Muscle layer of duodenum (tissue), 2 donors: ENCODE measurements around the gene PGBD5.

ENCODE experiments used
- H3K27ac ChIP-seq: one replicate; pipeline ENCODE4 v1.7.0; 2013; ENCODE audit warnings: mild to moderate bottlenecking, low read length
- H3K27me3 ChIP-seq: one replicate; pipeline ENCODE4 v1.7.0; 2013; ENCODE audit warnings: low read depth, mild to moderate bottlenecking, control low read depth, low read length
- H3K36me3 ChIP-seq, 2 donors: one replicate each; pipeline ENCODE4 v1.7.0; 2013; ENCODE audit warnings: low read length in 2 of 2, control low read depth in 1 of 2, mild to moderate bottlenecking in 1 of 2; ENCODE audit not compliant: insufficient read depth in 2 of 2, control insufficient read depth in 1 of 2
- H3K4me1 ChIP-seq, 2 donors: one replicate each; pipeline ENCODE4 v1.7.0; 2013; ENCODE audit warnings: low read length in 2 of 2, mild to moderate bottlenecking in 2 of 2, control low read depth in 1 of 2, moderate library complexity in 1 of 2; ENCODE audit not compliant: insufficient read depth in 2 of 2, control insufficient read depth in 1 of 2
- H3K4me3 ChIP-seq, 2 donors: one replicate each; pipeline ENCODE4 v1.7.0; 2013; ENCODE audit warnings: low read length in 2 of 2, low read depth in 1 of 2, mild to moderate bottlenecking in 1 of 2
- H3K9me3 ChIP-seq, 2 donors: one replicate each; pipeline ENCODE4 v1.7.0; 2013; ENCODE audit warnings: low read length in 2 of 2, control low read depth in 1 of 2, mild to moderate bottlenecking in 1 of 2; ENCODE audit not compliant: control insufficient read depth in 1 of 2
- donor health status: healthy.

Gene PGBD5

DNA sequence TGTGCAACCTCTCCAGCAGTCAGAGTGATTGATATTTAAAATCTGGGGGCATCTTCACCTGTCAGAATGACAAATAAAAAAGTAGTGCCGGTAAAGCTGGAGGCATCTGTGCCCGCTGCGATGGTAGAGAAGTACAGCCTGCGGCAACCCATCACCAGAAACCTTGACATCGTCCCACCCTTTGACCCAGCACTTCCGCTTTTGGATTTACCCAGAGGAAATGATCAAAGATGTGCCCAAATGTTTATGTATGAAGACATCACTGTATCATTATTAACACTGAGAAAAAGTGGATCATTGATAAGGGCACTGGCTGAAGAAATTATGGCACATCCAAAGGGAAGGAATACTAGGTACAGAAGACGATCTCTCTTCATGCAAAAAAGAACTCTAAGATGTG is 96.0 kb downstream of the PGBD5 start:
- H3K36me3 ChIP-seq, result no peaks in the 10 kb centered on the region
- H3K27ac ChIP-seq, result no peak overlapping the region
- H3K4me1 ChIP-seq, result no peaks in the 10 kb centered on the region
- no peaks in the 10 kb centered on the region for H3K27me3 ChIP-seq
- H3K4me3 ChIP-seq, result no peak overlapping the region
- H3K9me3 ChIP-seq, result no peaks in the 10 kb centered on the region

DNA sequence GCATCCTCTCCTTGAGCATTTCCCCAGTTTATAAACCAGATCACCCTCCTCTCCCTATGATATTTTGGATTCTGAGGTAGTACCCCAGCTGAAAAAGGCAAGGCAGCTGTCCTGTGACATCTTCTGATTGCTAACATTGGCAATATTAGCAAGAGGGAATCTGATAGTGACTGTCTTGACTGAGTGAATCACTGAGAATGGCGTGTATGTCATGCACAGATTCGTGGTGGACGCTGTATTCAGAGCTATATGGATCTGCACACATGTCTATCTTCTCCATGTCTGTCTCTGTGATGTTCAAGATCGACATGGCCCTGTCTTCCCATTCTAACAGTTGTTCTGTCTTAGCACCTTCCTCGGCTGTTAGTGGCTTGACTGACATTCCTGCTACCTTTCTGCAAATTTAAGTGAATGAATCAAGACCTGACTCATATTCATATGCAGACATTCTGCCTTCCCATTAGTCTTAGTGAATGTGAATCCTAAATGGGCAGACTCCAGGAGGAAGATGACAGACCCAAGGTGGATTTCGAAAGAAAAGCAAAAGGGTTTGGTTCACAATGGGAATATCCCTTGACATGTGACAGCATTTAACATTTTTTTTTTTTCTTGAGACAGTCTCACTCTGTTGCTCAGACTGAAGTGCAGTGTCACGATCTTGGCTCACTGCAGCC is 97.7 kb downstream of the PGBD5 start:
- no peaks in the 10 kb centered on the region for H3K4me1 ChIP-seq
- no peak overlapping the region for H3K27ac ChIP-seq
- no peaks in the 10 kb centered on the region for H3K36me3 ChIP-seq
- H3K4me3 ChIP-seq, result no peak overlapping the region
- no peaks in the 10 kb centered on the region for H3K27me3 ChIP-seq
- H3K9me3 ChIP-seq, result no peaks in the 10 kb centered on the region

DNA sequence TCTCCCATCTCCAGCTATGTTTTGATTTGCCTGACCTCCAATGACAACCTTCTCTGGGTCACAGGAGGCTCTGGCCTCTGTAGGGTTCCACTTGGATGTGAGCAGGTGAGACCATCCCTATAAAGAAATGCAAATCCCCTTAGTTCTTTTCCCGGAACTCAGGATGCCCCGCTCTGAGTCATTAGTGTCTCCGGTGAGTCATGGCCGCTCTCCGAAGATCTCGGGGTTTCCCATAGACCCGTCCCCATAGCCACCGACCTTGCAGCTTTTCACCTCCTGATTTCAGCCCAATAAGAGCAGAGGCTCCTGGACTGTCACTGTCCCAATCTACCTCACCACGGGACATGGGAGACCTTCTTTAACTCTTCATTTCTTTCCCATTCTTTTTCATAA is 98.2 kb downstream of the PGBD5 start:
- Histone ChIP-seq H3K27ac (no peak overlapping the region), H3K9me3 (no peaks in the 10 kb centered on the region), H3K36me3 (no peaks in the 10 kb centered on the region), H3K4me3 (no peak overlapping the region), H3K4me1 (no peaks in the 10 kb centered on the region), H3K27me3 (no peaks in the 10 kb centered on the region)

DNA sequence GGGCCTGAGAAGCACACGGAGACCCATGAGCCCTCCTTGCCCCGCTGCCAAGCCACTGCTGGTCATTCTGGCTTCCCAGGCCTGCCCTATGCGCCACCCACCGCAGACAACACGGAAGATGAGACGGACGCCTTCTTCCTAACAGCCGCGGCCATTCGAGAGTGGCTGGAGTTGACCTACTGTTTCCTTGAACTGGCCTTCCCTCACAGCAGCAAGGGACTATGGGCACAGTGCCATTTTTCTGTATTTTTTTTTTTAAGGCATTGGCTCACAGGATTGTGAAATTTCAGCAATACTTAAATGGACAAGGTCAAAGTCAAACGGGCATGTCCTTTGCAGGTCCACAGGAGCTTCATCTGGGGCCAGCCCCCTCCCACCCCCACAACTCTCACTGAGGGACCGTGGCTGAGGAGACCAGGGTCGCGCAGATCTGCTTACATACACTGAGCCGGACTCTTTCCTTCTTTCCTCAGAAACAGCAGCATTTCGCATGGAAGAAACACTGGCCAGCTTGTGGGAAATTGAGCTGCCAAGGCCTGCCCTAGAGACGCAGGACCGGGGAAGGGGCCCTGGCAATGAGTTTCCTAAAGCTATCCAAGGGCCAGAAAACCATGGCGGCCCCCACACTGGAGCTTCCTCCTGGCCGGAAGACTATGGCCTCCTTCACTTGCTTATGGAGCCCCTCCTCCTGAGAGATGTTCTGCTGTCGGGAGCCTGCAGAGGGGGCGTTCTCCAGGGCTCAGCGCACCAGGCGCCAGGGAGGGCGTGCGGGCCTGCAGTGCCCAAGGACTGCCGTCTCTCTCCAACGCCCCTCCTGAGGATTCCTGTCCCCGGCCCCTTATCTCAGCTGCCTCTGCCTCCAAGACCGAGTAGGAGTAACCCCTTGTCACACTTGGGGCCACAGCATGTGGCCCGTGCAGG is 98.9 kb downstream of the PGBD5 start:
- Histone ChIP-seq H3K4me1 (no peaks in the 10 kb centered on the region), H3K27ac (no peak overlapping the region), H3K36me3 (no peaks in the 10 kb centered on the region)

DNA sequence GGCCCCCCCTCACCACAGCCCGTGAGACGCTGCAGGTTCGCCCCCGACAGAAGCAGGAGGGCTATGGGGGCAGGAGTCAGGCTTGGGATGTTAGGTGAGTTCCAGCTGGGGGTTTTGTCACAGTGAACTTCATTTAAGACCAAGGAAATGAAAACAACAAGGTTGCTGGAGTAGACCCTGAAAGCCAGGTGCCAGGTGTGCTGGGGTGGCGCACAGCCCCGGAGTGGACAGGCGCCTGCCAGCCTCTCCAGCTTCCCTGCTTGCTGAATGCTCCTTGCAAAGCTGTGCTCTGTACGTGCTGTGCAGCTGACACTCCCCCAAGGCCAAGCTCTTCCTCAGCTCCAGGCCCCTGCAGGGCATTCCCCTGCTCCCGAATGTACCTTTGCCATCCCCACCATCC is 102.4 kb downstream of the PGBD5 start:
- Histone ChIP-seq H3K27me3 (no peaks in the 10 kb centered on the region), H3K4me3 (no peak overlapping the region), H3K9me3 (no peaks in the 10 kb centered on the region), H3K27ac (no peak overlapping the region), H3K36me3 (no peaks in the 10 kb centered on the region), H3K4me1 (no peaks in the 10 kb centered on the region)

More for the DNA sequence above, 98.9 kb downstream of the PGBD5 start:
- H3K4me3 ChIP-seq, result no peak overlapping the region
- H3K9me3 ChIP-seq, result no peaks in the 10 kb centered on the region
- no peaks in the 10 kb centered on the region for H3K27me3 ChIP-seq

DNA sequence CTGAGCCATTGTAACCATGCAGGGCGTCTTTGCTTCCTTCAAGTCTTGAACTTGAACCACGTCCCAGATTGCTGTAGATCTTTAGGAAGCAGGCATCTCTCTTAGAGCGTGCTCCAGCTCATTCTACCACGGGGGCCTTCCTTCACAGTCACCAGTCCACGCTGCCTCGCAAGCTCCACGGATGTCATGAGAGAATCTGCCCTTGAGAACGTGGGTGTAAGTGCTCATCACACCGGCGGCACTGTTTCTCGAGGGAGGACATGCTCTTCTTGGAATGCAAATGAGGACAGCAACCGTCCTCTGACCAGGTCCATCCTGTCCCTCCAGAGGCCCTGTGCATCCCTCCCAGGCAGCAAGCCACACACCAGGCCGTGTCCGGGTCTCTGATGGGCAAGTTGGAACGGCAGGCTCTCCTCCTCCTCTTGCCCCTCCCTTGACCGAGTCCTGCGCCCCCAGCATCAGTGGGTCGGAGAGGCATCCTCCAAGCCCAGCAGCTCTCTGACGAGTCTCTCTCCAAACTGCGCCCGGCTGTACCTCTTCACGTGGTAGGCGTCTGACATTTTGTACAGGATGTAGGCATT is 103.1 kb downstream of the PGBD5 start:
- Histone ChIP-seq H3K4me1 (no peaks in the 10 kb centered on the region), H3K36me3 (no peaks in the 10 kb centered on the region), H3K9me3 (no peaks in the 10 kb centered on the region), H3K4me3 (no peak overlapping the region), H3K27ac (no peak overlapping the region), H3K27me3 (no peaks in the 10 kb centered on the region)

DNA sequence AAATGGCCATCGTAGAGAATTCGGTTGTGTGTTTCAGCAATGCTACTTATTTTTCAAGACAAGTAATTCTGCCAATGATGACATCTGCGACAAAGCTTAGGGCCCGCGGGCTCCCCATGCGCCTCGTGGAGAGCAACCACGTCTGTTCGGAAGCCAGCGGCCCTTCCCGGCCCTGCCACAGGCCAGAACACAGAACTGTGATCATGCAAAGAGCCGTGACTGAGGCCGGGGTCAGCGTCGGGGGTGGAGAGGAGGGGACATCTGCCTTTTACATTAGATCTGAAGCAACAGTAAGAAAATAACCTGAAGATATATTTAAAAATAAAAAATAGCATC is 103.7 kb downstream of the PGBD5 start:
- H3K27me3 ChIP-seq, result no peaks in the 10 kb centered on the region
- H3K9me3 ChIP-seq, result no peaks in the 10 kb centered on the region
- no peaks in the 10 kb centered on the region for H3K4me1 ChIP-seq
- no peak overlapping the region for H3K27ac ChIP-seq
- H3K36me3 ChIP-seq, result no peaks in the 10 kb centered on the region
- no peak overlapping the region for H3K4me3 ChIP-seq

DNA sequence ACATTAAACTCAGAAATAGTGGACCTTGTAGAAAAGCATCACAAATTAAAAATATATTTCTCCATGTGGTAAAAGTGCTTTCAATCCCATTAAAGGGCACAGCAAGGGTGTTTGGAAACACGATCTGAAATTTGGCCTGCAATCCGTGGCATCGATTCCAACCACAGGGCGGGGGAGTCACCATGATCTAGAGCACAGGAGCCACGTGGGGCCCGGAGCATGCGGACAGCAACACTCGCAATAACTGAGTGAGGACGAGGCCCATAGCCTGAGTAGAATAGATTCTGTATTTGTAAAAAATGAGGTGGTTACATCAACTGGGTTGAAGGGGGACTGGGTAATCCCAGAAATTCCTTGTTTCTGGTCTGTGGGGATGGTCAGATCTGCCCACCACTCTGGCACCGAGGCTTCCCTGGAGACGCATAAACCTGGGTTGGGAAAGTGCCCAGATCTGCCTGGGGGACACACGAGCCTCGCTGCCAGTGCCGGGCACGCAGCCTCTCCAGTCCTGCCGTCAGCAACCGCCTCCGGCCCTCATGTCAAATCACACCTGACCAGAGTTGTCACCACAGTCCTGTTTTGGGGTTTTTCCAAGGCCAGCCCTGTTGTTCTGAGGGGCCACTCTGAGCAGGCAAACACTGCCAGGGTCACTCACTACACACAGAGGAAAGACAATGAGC is 104.3 kb downstream of the PGBD5 start:
- Histone ChIP-seq H3K27ac (no peak overlapping the region), H3K4me3 (no peak overlapping the region), H3K4me1 (no peaks in the 10 kb centered on the region), H3K27me3 (no peaks in the 10 kb centered on the region), H3K9me3 (no peaks in the 10 kb centered on the region), H3K36me3 (no peaks in the 10 kb centered on the region)

DNA sequence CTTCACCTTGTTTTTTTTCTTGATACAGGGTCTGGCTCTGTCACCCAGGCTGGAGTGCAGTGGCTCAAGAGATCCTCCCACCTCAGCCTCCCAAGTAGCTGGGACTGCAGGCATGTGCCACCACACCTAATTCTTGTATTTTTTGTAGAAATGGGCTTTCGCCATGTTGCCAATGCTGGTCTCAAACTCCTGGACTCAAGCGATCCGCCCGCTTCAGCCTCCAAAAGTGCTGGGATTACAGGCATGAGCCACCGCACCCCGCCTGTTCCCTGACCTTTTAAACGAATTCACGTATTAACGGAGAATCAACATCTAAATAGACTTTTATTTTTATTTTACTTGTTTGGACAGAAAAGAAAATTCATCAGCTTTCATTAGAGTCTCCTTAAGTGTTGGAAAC is 104.8 kb downstream of the PGBD5 start:
- H3K9me3 ChIP-seq, result no peaks in the 10 kb centered on the region
- H3K4me3 ChIP-seq, result no peak overlapping the region
- H3K36me3 ChIP-seq, result no peaks in the 10 kb centered on the region
- no peaks in the 10 kb centered on the region for H3K4me1 ChIP-seq
- no peak overlapping the region for H3K27ac ChIP-seq
- no peaks in the 10 kb centered on the region for H3K27me3 ChIP-seq

DNA sequence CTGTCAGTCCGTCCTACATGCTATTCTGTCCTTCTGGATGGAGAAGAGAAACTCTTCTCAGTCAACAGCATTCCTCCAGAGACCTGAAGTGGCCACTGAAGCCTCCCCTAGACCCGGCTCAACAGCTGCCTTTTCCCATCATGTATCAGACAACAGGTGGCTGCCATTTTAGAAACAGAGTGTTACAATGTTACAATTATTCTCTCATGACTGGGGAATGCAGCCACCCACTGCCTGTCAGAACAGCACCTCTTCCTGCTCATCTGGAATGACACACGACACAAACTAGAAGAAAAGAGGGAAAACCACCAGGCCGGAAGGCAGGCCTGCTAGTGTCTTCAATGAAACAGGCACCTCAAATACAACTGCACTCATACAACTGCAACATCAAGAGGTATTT is 105.3 kb downstream of the PGBD5 start:
- Histone ChIP-seq H3K4me1 (no peaks in the 10 kb centered on the region), H3K4me3 (no peak overlapping the region), H3K27ac (no peak overlapping the region), H3K36me3 (no peaks in the 10 kb centered on the region), H3K27me3 (no peaks in the 10 kb centered on the region), H3K9me3 (no peaks in the 10 kb centered on the region)

DNA sequence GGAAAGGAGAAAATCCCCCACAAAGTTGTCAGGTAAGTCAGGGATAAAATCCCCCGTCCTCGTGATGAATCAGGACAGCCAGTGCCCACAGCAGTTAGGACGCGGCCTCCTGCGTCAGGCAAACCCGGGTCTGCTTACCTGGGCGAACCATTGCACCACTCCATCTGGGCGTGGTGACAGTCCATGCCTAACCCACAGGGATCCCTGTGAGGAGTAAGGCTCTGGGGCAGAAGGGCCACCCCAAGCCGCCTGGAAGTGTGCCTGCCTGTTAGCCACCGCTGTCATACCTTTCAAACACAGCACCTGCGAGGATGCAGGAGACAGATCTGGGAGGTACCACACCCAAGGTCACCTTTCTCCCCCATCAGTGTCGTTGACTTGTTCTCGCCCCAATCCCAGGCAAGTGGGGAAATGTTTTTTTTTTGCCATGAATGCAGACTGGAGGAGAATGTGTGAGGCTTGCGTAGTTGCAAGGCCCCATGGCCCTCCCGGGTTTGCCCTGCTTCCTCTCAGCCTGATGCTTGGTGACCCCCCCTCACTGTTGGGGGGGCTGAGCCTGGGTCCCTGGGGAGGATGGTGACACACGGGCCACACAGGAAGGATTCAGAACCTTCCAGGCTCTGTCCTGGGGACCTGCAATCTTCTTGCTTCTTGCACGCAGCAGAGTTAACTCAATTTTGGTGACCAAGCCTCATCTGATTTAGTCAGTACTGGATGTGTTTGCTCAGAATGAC is 107.0 kb downstream of the PGBD5 start:
- Histone ChIP-seq H3K27me3 (no peaks in the 10 kb centered on the region), H3K4me1 (no peaks in the 10 kb centered on the region), H3K4me3 (no peak overlapping the region), H3K36me3 (no peaks in the 10 kb centered on the region), H3K27ac (no peak overlapping the region), H3K9me3 (no peaks in the 10 kb centered on the region)
